GM12878 (cell line): ENCODE data around the gene LIX1L. TPM values are rescaled to one million over a fixed set of nuclear protein-coding genes. Genes with fewer than 3 reads are reported as not detected.

Experiments
- ATAC-seq: fragments of 200-7000 bp; cut with Tn5 transposase; 3 replicates; pipeline ENCODE4 v1.9.1; 2020; ENCODE audit warnings: mild to moderate bottlenecking, moderate library complexity
- BruUV-seq: library from RNA; stranded (reverse); fragments of 400-500 nt; replicated peaks from 2 replicates; lab custom pipeline; 2021; lab: Mats Ljungman, UMichigan
- CTCF ChIA-PET: fragments of 300-600 bp; sonication (Branson Sonifier 250); formaldehyde crosslinking; extraction: SDS; loops from one replicate; lab custom pipeline; 2021; ENCODE audit warnings: inconsistent platforms; lab: Yijun Ruan, JAX
- POLR2A ChIA-PET: fragments of 350-600 bp; formaldehyde crosslinking; extraction: SDS; loops from one replicate; lab custom pipeline; 2021; ENCODE audit warnings: inconsistent platforms; lab: Charles Lee
- RAD21 ChIA-PET: fragments of 300-600 bp; sonication (Branson Sonifier 250); formaldehyde crosslinking; loops from one replicate; lab custom pipeline; 2023; ENCODE audit warnings: antibody characterized with exemption; ENCODE audit not compliant: unreplicated experiment; lab: Charles Lee
- SMC1A ChIA-PET: fragments of 300-600 bp; sonication (Branson Sonifier 250); formaldehyde crosslinking; loops from one replicate; lab custom pipeline; 2023; ENCODE audit not compliant: unreplicated experiment, uncharacterized antibody; lab: Charles Lee
- DNase-seq: peaks from one replicate; pipeline ENCODE4 v3.0.0-alpha.2; 2011; ENCODE audit warnings: low read depth, low spot score
- FAIRE-seq: peaks from 3 replicates; lab custom pipeline; 2011; peaks lifted over from hg19 to GRCh38; lab: Jason Lieb, UNC
- H2AFZ ChIP-seq: 2 replicates; pipeline ENCODE4 v1.6.0; 2011; ENCODE audit warnings: low read depth, low read length, control low read depth; ENCODE audit not compliant: control insufficient read depth
- H3K27ac ChIP-seq: 2 replicates; pipeline ENCODE4 v1.5.1; 2011; ENCODE audit warnings: control low read depth; ENCODE audit not compliant: control insufficient read depth, insufficient read depth
- H3K27me3 ChIP-seq, 2 experiments: replicated peaks in 1 of 2; 2 replicates each; pipeline versions ENCODE4 v1.6.0 to v1.6.1; 2011; ENCODE audit warnings: low read length in 1 of 2; ENCODE audit not compliant: control insufficient read depth in 2 of 2, insufficient read depth in 2 of 2
- H3K36me3 ChIP-seq, 2 experiments: 2 replicates each; pipeline ENCODE4 v1.5.1; 2011; ENCODE audit warnings: low read length in 1 of 2; ENCODE audit not compliant: control insufficient read depth in 2 of 2, insufficient read depth in 2 of 2
- H3K4me1 ChIP-seq: 2 replicates; pipeline ENCODE4 v1.6.1; 2011; ENCODE audit warnings: mild to moderate bottlenecking, low read length, moderate library complexity, mixed read lengths; ENCODE audit not compliant: control insufficient read depth, insufficient read depth
- H3K4me2 ChIP-seq: 2 replicates; pipeline ENCODE4 v1.6.0; 2011; ENCODE audit warnings: control low read depth; ENCODE audit not compliant: control insufficient read depth, insufficient read depth
- H3K4me3 ChIP-seq: fragments of 200-600 bp; sonication (generic); 2 replicates; pipeline ENCODE4 v1.5.1; 2016
- H3K79me2 ChIP-seq: 2 replicates; pipeline ENCODE4 v1.6.0; 2011; ENCODE audit warnings: low read length; ENCODE audit not compliant: control insufficient read depth, insufficient read depth
- H3K9ac ChIP-seq: 2 replicates; pipeline ENCODE4 v1.8.0; 2011; ENCODE audit warnings: low read length, control low read depth, mixed read lengths; ENCODE audit not compliant: control insufficient read depth, insufficient read depth
- H3K9me3 ChIP-seq: replicated peaks from 3 replicates; pipeline ENCODE4 v1.5.1; 2011; ENCODE audit warnings: mild to moderate bottlenecking, low read length; ENCODE audit not compliant: control insufficient read depth, insufficient read depth
- H4K20me1 ChIP-seq: 2 replicates; pipeline ENCODE4 v1.6.0; 2011; ENCODE audit not compliant: control insufficient read depth, insufficient read depth
- ATF2 ChIP-seq: IDR thresholded peaks from 2 replicates; pipeline ENCODE4 v1.6.1; 2012; ENCODE audit warnings: low read length, inconsistent platforms
- BMI1 ChIP-seq: fragments of 450-650 bp; IDR thresholded peaks from 2 replicates; pipeline ENCODE4 v1.6.1; 2016; ENCODE audit warnings: mild to moderate bottlenecking, moderate library complexity, borderline replicate concordance
- CTCF ChIP-seq, 3 experiments: IDR thresholded peaks in 2 of 3; conservative IDR thresholded peaks in 1 of 3; 2 replicates each; pipeline ENCODE4 v1.5.1; 2011; ENCODE audit warnings: low read depth in 3 of 3, low read length in 3 of 3, mild to moderate bottlenecking in 3 of 3, control low read depth in 2 of 3, moderate library complexity in 2 of 3, inconsistent platforms in 1 of 3, mixed read lengths in 1 of 3; ENCODE audit not compliant: control insufficient read depth in 2 of 3, insufficient read depth in 1 of 3; ENCODE audit errors: extremely low read depth in 1 of 3
- E2F8 ChIP-seq: fragments of 450-650 bp; IDR thresholded peaks from 2 replicates; pipeline ENCODE4 v1.6.1; 2018; ENCODE audit warnings: mild to moderate bottlenecking, low read depth, moderate library complexity; ENCODE audit not compliant: partially characterized antibody
- NBN ChIP-seq: fragments of 450-650 bp; IDR thresholded peaks from 2 replicates; pipeline ENCODE4 v1.6.1; 2016
- NFYB ChIP-seq: IDR thresholded peaks from 2 replicates; pipeline ENCODE4 v1.6.1; 2011; ENCODE audit warnings: low read depth, mild to moderate bottlenecking, low read length, improper control_type of control experiment, moderate library complexity; ENCODE audit not compliant: insufficient read depth
- NR2C2 ChIP-seq: IDR thresholded peaks from 2 replicates; pipeline ENCODE4 v1.6.1; 2011; ENCODE audit warnings: borderline replicate concordance, low read depth; ENCODE audit not compliant: control insufficient read depth, insufficient read length
- RELA ChIP-seq: fragments of 450-650 bp; IDR thresholded peaks from 2 replicates; pipeline ENCODE4 v1.8.0; 2014; ENCODE audit warnings: borderline replicate concordance; ENCODE audit not compliant: partially characterized antibody
- REST ChIP-seq: IDR thresholded peaks from 2 replicates; pipeline ENCODE4 v1.6.1; 2012; ENCODE audit warnings: mild to moderate bottlenecking, low read depth, low read length
- STAT3 ChIP-seq: IDR thresholded peaks from 2 replicates; pipeline ENCODE4 v1.6.1; 2011; ENCODE audit warnings: low read depth, low read length, improper control_type of control experiment
- TCF7 ChIP-seq: IDR thresholded peaks from 2 replicates; pipeline ENCODE4 v1.6.1; 2014; ENCODE audit warnings: antibody characterized with exemption, borderline replicate concordance
- USF2 ChIP-seq: IDR thresholded peaks from 2 replicates; pipeline ENCODE4 v1.6.1; 2011; ENCODE audit warnings: low read depth, low read length, improper control_type of control experiment, borderline replicate concordance
- WGBS: methylation state at CpG from one replicate; pipeline ENCODE4 v1.1.6; 2016; ENCODE audit warnings: low lambda C conversion rate; ENCODE audit not compliant: insufficient replicate concordance, insufficient coverage; ENCODE audit errors: missing lambda C conversion rate; 5-methylcytosine and 5-hydroxymethylcytosine counted together
- in situ Hi-C: fragments of 300-500 bp; cut with MboI; formaldehyde crosslinking; loops from 9 replicates; pipeline ENCODE4 v1.14.3; 2018; ENCODE audit warnings: mixed read lengths
- intact Hi-C: fragments of 100-400 bp; cut with micrococcal nuclease; formaldehyde crosslinking; loops from one replicate; pipeline ENCODE4 v1.14.2; 2022; ENCODE audit not compliant: unreplicated experiment
- polyA plus RNA-seq, 11 experiments: library from polyadenylated mRNA; depleted of rRNA in 4 of 11; unstranded in 6 of 11; stranded (reverse) in 5 of 11; fragments of >200 nt; fragmentation: Nextera tagmentation in 4 of 11; fragmentation: Illumina TruSeq in 1 of 11; extraction: Ambion mirVana in 4 of 11; extraction: Trizol in 1 of 11; gene quantifications; 1 replicate in 1 of 11; 2 replicates in 10 of 11; pipeline versions ENCODE4 v1.2.1 to v1.2.3, GENCODE V29; 2011 to 2016; ENCODE audit warnings: inconsistent platforms in 2 of 11, missing spikeins in 2 of 11, low read depth in 1 of 11
- total RNA-seq, 4 experiments: library from RNA; depleted of rRNA in 3 of 4; stranded (reverse); fragments of >200 nt in 3 of 4; fragmentation: Illumina TruSeq in 1 of 4; extraction: Trizol in 1 of 4; gene quantifications; 2 replicates each; pipeline versions ENCODE4 v1.2.1 to v1.2.3, GENCODE V29; 2013 to 2021

LIX1L gene
- total and polyA plus RNA-seq, 10 of the 15 experiments (the other 5 are each of a cell fraction or from before 2014, with no cell fraction given) = 5.5 to 48.2 (median 15.3) TPM

GRCh38 chr1:145960468-145961108, 2.8 kb upstream of the LIX1L start:
- peaks cover 19% of the 10 kb centered on the region for H3K4me1 ChIP-seq
- intact Hi-C loops (loop anchor here (5.0 kb wide), 1 partner anchor 77 kb away; no protein-coding TSS in a partner anchor), in situ Hi-C loops (no loop called here)
- SMC1A ChIA-PET = no interaction called here
- WGBS = 2% methylated on average over 44 of the region's 44 CpGs
- ATAC-seq (peak; percentile 9), FAIRE-seq (no peak), DNase-seq (no peak)
- peak overlapping the region; percentile 60; the same call in 1 of the 2 replicates for H3K9ac ChIP-seq
- H3K9me3 ChIP-seq = no peaks in the 10 kb centered on the region
- H2AFZ ChIP-seq = peak overlapping the region; percentile 83
- CTCF ChIA-PET = interaction anchor here (1.7 kb wide), 1 partner anchor 115 kb away, joined by 3 read pairs; the partner anchor contains the start of gene NUDT17
- H3K4me3 ChIP-seq = peak overlapping the region; percentile 80
- BruUV-seq = no TSS peak
- RAD21 ChIA-PET = no interaction called here
- POLR2A ChIA-PET = no interaction called here
- H3K36me3 ChIP-seq = no peaks in the 10 kb centered on the region
- no peak overlapping the region for H3K27ac ChIP-seq
- H4K20me1 ChIP-seq = no peaks in the 10 kb centered on the region
- peak overlapping the region; percentile 78 for H3K4me2 ChIP-seq
- peaks cover 17% of the 10 kb centered on the region for H3K79me2 ChIP-seq
- no peaks in the 10 kb centered on the region; a peak in 1 of 4 replicates for H3K27me3 ChIP-seq
- no peak for TF ChIP-seq TCF7
- no peak for TF ChIP-seq BMI1
- TF ChIP-seq ATF2 = no peak
- TF ChIP-seq E2F8 = no peak
- no peak for TF ChIP-seq USF2
- TF ChIP-seq REST = no peak
- TF ChIP-seq STAT3 = no peak
- TF ChIP-seq NFYB = no peak
- no peak for TF ChIP-seq RELA
- TF ChIP-seq NBN = 0 out of 2 replicates have a peak, but pooled peaks have one; percentile 14
- TF ChIP-seq NR2C2 = no peak
- TF ChIP-seq CTCF (IDR thresholded peaks at IDR 0.05 in 2 of 3, conservative IDR thresholded peaks at IDR 0.05 in 1 of 3; ENCODE audit: control insufficient read depth in 2 of 3, extremely low read depth in 1 of 3, insufficient read depth in 1 of 3, low read depth in 3 of 3, low read length in 3 of 3) = no peak
